ENCODE measurements around the gene SETD7.

The SETD7 gene

DNA sequence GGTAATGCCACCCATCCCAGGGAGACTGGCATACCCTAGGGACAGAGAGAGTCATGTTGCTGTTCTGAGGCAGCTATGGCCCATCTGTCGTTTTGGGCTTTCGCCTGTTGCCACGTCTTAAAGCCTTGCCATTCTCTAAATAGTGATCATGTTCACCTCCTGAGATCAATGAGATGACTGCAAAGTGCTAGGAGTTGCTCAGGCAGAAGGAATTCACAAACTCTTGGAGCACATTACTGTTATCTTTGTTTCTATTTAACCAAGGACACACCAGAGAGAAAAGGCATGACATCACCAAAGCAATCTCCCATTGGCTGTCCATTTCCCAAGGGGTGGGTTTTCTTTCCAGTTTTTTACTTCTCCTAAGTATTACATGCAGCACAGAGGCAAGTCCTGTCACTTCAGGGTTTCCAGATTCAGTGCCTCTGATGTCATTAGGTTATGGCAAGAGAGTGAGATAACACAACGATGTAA, 37.1 kb upstream of the SETD7 start:
- Histone ChIP-seq H3K27ac (ENCODE audit: low read length) (no peak overlapping the region), H3K36me3 (ENCODE audit: control insufficient read depth in 1 of 2, insufficient read depth in 2 of 2, low read length in 2 of 2) (no peaks in the 10 kb centered on the region), H3K4me1 (ENCODE audit: control insufficient read depth in 1 of 2, insufficient read depth in 2 of 2, low read length in 2 of 2) (no peaks in the 10 kb centered on the region), H3K4me3 (ENCODE audit: low read depth in 1 of 2, low read length in 2 of 2) (no peak overlapping the region), H3K9me3 (ENCODE audit: control insufficient read depth in 1 of 2, low read length in 2 of 2) (no peaks in the 10 kb centered on the region), H3K27me3 (ENCODE audit: low read depth, low read length) (no peaks in the 10 kb centered on the region)

DNA sequence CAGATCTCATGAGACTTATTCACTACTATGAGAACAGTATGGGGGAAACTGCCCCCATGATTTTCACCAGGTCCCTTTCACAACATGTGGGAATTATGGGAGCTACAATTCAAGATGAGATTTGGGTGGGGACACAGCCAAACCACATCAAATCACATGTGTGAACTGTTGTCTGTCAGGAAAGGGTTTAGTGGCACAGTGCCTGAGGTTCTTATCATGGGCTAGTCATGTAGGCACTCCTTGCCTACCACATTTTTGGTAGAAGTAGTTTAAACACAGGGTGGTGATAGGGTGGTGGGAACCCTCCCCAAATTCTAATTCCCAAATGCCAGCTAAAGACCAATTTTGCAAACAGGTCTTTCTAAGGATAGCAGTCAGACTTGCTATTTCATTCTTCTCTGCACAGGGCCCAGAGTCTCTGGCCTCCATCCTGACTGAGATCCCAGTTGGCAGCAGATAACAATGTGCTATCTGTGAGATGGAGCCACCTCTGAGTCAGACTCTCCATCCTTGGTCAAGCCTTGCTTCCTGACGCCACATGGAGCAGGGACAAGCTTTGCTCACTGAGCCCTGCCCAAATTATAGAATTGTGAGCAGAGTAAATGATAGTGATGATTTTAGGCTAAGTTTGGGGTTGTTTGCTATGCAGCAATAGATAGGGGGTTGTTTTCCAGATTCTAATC, 33.5 kb upstream of the SETD7 start:
- no peak overlapping the region for H3K4me3 ChIP-seq (ENCODE audit: low read depth in 1 of 2, low read length in 2 of 2)
- H3K27ac ChIP-seq (ENCODE audit: low read length) = no peak overlapping the region
- no peaks in the 10 kb centered on the region for H3K27me3 ChIP-seq (ENCODE audit: low read depth, low read length)
- no peaks in the 10 kb centered on the region for H3K9me3 ChIP-seq (ENCODE audit: control insufficient read depth in 1 of 2, low read length in 2 of 2)
- no peaks in the 10 kb centered on the region for H3K4me1 ChIP-seq (ENCODE audit: control insufficient read depth in 1 of 2, insufficient read depth in 2 of 2, low read length in 2 of 2)
- H3K36me3 ChIP-seq (ENCODE audit: control insufficient read depth in 1 of 2, insufficient read depth in 2 of 2, low read length in 2 of 2) = no peaks in the 10 kb centered on the region

DNA sequence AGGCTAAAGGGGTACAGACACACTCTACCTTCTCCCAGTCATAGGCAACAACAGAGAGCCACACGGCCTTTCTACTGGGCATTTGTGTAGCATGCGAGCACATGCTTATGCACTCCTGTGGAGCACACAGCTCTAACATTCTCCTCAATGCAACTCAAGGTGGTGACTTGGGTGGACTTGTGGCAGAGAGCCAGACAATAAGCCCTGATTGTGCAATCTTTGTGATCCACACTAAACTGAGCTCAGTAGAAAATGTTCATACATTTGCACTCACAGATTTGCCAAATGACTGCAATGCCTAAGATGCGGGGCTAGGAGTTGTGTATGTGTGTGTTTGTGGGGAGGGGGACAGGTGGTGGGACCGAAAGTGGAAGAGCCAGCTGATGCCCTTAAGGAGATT, 31.4 kb upstream of the SETD7 start:
- Histone ChIP-seq H3K36me3 (ENCODE audit: control insufficient read depth in 1 of 2, insufficient read depth in 2 of 2, low read length in 2 of 2) (no peaks in the 10 kb centered on the region), H3K27me3 (ENCODE audit: low read depth, low read length) (no peaks in the 10 kb centered on the region), H3K4me3 (ENCODE audit: low read depth in 1 of 2, low read length in 2 of 2) (no peak overlapping the region), H3K4me1 (ENCODE audit: control insufficient read depth in 1 of 2, insufficient read depth in 2 of 2, low read length in 2 of 2) (no peaks in the 10 kb centered on the region), H3K9me3 (ENCODE audit: control insufficient read depth in 1 of 2, low read length in 2 of 2) (no peaks in the 10 kb centered on the region), H3K27ac (ENCODE audit: low read length) (no peak overlapping the region)

DNA sequence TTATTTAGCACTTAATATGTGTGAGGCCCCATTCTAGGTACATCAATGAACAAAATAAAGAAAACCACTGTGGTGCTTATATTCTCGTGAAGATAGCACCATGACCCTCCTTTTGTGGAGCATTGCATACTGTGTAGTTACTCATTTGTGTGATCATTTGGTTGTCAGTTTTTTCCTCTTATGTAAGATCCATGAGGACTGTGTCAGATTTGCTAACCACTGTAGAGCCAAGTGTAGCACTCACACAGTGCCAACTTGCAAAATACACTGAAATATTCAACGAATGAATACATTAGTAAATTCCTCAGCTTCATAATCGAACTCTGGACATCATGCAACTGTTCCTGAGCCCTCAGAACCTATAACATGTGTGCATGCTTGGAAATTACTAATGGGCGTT, 29.5 kb upstream of the SETD7 start:
- H3K27ac ChIP-seq (ENCODE audit: low read length) = no peak overlapping the region

DNA sequence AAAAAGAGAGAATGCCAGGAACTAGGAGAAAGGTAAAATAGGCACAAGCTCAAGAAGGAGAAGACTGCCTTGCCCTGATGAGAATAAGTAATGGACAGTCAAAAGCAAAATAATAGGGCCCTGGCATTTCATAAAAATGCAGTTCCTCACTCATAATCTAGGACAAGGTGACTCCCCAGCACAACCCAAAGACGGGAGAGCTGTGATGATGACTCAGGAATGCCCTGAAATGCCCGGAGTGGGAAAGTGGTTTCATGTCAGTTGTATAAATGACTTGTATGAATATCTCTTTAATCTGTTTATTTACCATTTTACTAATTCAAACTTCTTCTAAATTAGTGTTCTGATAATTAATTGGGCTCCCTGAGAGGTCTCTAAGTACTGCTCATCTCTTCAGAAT, 28.8 kb upstream of the SETD7 start:
- Histone ChIP-seq H3K9me3 (ENCODE audit: control insufficient read depth in 1 of 2, low read length in 2 of 2) (no peaks in the 10 kb centered on the region), H3K27ac (ENCODE audit: low read length) (no peak overlapping the region), H3K4me3 (ENCODE audit: low read depth in 1 of 2, low read length in 2 of 2) (no peak overlapping the region), H3K4me1 (ENCODE audit: control insufficient read depth in 1 of 2, insufficient read depth in 2 of 2, low read length in 2 of 2) (no peaks in the 10 kb centered on the region), H3K27me3 (ENCODE audit: low read depth, low read length) (no peaks in the 10 kb centered on the region), H3K36me3 (ENCODE audit: control insufficient read depth in 1 of 2, insufficient read depth in 2 of 2, low read length in 2 of 2) (no peaks in the 10 kb centered on the region)

More for the DNA sequence above, 29.5 kb upstream of the SETD7 start:
- Histone ChIP-seq H3K4me1 (ENCODE audit: control insufficient read depth in 1 of 2, insufficient read depth in 2 of 2, low read length in 2 of 2) (no peaks in the 10 kb centered on the region), H3K36me3 (ENCODE audit: control insufficient read depth in 1 of 2, insufficient read depth in 2 of 2, low read length in 2 of 2) (no peaks in the 10 kb centered on the region), H3K27me3 (ENCODE audit: low read depth, low read length) (no peaks in the 10 kb centered on the region), H3K4me3 (ENCODE audit: low read depth in 1 of 2, low read length in 2 of 2) (no peak overlapping the region), H3K9me3 (ENCODE audit: control insufficient read depth in 1 of 2, low read length in 2 of 2) (no peaks in the 10 kb centered on the region)

DNA sequence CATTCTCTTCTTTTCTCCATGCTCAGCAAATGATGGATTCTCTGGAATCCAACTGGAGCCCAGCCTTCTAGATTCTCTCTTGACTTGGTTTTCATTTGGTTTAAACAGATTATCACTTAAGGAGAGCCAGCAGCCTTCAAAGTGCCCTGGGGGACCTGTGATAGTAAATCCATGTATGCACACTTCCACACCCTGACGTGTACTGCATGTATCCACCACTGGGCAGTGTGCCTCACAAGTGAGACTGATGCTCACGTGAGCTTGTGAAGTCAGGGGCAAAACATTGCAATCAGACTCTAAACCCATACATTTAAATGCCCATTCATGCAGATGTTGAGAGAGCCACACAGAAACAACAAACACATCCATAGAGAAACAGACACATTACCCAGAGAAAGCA, 28.0 kb upstream of the SETD7 start:
- Histone ChIP-seq H3K27me3 (ENCODE audit: low read depth, low read length) (no peaks in the 10 kb centered on the region), H3K4me1 (ENCODE audit: control insufficient read depth in 1 of 2, insufficient read depth in 2 of 2, low read length in 2 of 2) (no peaks in the 10 kb centered on the region), H3K4me3 (ENCODE audit: low read depth in 1 of 2, low read length in 2 of 2) (no peak overlapping the region), H3K9me3 (ENCODE audit: control insufficient read depth in 1 of 2, low read length in 2 of 2) (no peaks in the 10 kb centered on the region), H3K27ac (ENCODE audit: low read length) (no peak overlapping the region), H3K36me3 (ENCODE audit: control insufficient read depth in 1 of 2, insufficient read depth in 2 of 2, low read length in 2 of 2) (no peaks in the 10 kb centered on the region)

DNA sequence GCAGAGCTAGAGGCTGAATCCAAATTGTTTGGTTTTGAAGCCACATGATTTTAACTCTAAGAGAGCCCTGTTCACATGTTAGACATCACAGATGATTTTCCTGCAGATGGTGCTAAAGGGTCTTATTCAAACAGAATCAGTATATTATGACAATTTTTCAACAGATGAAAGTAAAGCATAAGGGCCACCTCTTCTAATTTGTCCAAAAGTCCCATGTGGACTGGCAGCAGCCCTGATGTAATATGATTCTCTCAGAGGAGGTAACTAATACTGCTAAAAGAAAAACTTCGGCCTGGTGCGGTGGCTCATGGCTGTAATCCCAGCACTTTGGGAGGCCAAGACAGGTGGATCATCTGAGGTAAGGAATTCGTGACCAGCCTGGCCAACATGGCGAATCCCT, 26.0 kb upstream of the SETD7 start:
- Histone ChIP-seq H3K4me1 (ENCODE audit: control insufficient read depth in 1 of 2, insufficient read depth in 2 of 2, low read length in 2 of 2) (no peaks in the 10 kb centered on the region), H3K36me3 (ENCODE audit: control insufficient read depth in 1 of 2, insufficient read depth in 2 of 2, low read length in 2 of 2) (no peaks in the 10 kb centered on the region), H3K4me3 (ENCODE audit: low read depth in 1 of 2, low read length in 2 of 2) (no peak overlapping the region), H3K27me3 (ENCODE audit: low read depth, low read length) (no peaks in the 10 kb centered on the region), H3K9me3 (ENCODE audit: control insufficient read depth in 1 of 2, low read length in 2 of 2) (no peaks in the 10 kb centered on the region), H3K27ac (ENCODE audit: low read length) (no peak overlapping the region)

DNA sequence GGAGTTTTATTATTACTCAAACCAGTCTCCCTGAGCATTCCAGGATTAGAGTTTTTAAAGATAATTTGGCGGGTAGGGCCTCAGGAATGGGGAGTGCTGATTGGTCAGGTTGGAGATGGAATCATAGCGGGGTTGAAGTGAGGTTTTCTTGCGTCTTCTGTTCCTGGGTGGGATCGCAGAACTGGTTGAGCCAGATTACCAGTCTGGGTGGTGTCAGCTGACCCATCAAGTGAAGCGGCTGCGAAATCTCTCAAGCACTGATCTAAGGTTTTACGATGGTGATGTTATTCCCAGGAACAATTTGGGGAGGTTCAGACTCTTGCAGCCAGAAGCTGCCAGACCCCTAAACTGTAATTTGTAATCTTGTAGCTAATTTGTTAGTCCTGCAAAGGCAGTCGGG, 25.1 kb upstream of the SETD7 start:
- Histone ChIP-seq H3K36me3 (ENCODE audit: control insufficient read depth in 1 of 2, insufficient read depth in 2 of 2, low read length in 2 of 2) (no peaks in the 10 kb centered on the region), H3K4me1 (ENCODE audit: control insufficient read depth in 1 of 2, insufficient read depth in 2 of 2, low read length in 2 of 2) (no peaks in the 10 kb centered on the region), H3K27me3 (ENCODE audit: low read depth, low read length) (no peaks in the 10 kb centered on the region), H3K9me3 (ENCODE audit: control insufficient read depth in 1 of 2, low read length in 2 of 2) (no peaks in the 10 kb centered on the region), H3K27ac (ENCODE audit: low read length) (no peak overlapping the region), H3K4me3 (ENCODE audit: low read depth in 1 of 2, low read length in 2 of 2) (no peak overlapping the region)

DNA sequence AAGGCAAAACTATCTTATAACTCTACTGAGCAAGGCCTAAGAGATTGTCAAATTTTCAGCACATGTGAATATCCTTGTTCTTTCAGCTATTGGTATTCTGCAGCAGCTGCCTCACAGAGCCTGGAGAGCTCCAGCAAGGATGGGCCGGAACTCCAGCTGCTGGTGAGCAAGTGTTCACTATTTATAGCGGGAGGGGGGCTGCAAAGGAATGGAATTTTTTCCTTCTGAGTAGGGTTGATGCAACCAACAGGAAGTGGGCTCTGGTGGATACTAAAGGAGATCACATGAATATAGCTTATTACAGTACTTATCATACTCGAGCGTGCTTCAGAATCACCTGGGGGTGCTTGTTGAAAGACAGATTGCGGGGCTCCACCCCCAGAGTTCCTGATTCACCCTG, 20.2 kb upstream of the SETD7 start:
- no peaks in the 10 kb centered on the region for H3K4me1 ChIP-seq (ENCODE audit: control insufficient read depth in 1 of 2, insufficient read depth in 2 of 2, low read length in 2 of 2)
- no peaks in the 10 kb centered on the region for H3K36me3 ChIP-seq (ENCODE audit: control insufficient read depth in 1 of 2, insufficient read depth in 2 of 2, low read length in 2 of 2)
- H3K27ac ChIP-seq (ENCODE audit: low read length) = no peak overlapping the region
- no peak overlapping the region for H3K4me3 ChIP-seq (ENCODE audit: low read depth in 1 of 2, low read length in 2 of 2)
- no peaks in the 10 kb centered on the region for H3K27me3 ChIP-seq (ENCODE audit: low read depth, low read length)
- no peaks in the 10 kb centered on the region for H3K9me3 ChIP-seq (ENCODE audit: control insufficient read depth in 1 of 2, low read length in 2 of 2)

DNA sequence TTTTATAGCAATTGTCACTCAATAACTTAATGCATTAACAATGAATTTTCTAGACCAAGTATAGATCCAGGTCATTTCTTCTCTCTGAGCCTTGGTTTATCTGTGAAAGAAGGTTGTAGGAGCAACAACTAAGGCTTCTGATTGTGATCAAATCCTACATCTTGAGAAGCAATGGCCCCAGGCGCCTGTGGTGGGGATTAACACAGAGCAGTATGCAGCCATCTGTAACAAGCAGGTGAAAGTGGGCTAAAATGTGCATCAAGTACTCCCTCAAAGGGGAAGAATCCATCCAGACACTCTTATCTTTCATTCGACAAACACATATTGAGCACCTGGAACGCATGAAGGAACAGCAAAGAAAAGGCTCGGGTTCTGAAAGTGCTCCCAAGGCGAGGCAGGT, 19.1 kb upstream of the SETD7 start:
- Histone ChIP-seq H3K4me3 (ENCODE audit: low read depth in 1 of 2, low read length in 2 of 2) (no peak overlapping the region), H3K27me3 (ENCODE audit: low read depth, low read length) (no peaks in the 10 kb centered on the region), H3K36me3 (ENCODE audit: control insufficient read depth in 1 of 2, insufficient read depth in 2 of 2, low read length in 2 of 2) (no peaks in the 10 kb centered on the region), H3K4me1 (ENCODE audit: control insufficient read depth in 1 of 2, insufficient read depth in 2 of 2, low read length in 2 of 2) (no peaks in the 10 kb centered on the region), H3K27ac (ENCODE audit: low read length) (no peak overlapping the region), H3K9me3 (ENCODE audit: control insufficient read depth in 1 of 2, low read length in 2 of 2) (no peaks in the 10 kb centered on the region)

DNA sequence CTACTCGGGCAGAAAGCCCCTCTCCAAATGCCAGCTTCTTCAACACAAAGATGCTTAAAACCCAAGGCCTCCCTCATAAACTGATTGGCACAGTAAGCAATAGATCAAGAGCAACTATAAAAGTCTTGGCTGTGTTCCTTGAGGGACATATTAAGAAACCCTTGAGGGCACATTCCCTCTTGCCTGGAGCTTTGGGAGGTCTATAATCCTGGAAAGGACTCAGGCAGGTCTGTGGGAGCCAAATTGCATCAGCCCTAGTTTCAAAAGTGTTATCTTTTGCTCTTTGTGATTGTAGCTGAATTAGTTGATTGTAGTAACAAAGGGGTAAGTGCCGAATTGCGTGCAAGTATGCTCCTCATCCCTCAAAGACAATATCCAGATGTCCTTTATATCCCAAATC, 18.6 kb upstream of the SETD7 start:
- Histone ChIP-seq H3K4me1 (ENCODE audit: control insufficient read depth in 1 of 2, insufficient read depth in 2 of 2, low read length in 2 of 2) (no peaks in the 10 kb centered on the region), H3K27me3 (ENCODE audit: low read depth, low read length) (no peaks in the 10 kb centered on the region), H3K36me3 (ENCODE audit: control insufficient read depth in 1 of 2, insufficient read depth in 2 of 2, low read length in 2 of 2) (no peaks in the 10 kb centered on the region), H3K4me3 (ENCODE audit: low read depth in 1 of 2, low read length in 2 of 2) (no peak overlapping the region), H3K9me3 (ENCODE audit: control insufficient read depth in 1 of 2, low read length in 2 of 2) (no peaks in the 10 kb centered on the region), H3K27ac (ENCODE audit: low read length) (no peak overlapping the region)

DNA sequence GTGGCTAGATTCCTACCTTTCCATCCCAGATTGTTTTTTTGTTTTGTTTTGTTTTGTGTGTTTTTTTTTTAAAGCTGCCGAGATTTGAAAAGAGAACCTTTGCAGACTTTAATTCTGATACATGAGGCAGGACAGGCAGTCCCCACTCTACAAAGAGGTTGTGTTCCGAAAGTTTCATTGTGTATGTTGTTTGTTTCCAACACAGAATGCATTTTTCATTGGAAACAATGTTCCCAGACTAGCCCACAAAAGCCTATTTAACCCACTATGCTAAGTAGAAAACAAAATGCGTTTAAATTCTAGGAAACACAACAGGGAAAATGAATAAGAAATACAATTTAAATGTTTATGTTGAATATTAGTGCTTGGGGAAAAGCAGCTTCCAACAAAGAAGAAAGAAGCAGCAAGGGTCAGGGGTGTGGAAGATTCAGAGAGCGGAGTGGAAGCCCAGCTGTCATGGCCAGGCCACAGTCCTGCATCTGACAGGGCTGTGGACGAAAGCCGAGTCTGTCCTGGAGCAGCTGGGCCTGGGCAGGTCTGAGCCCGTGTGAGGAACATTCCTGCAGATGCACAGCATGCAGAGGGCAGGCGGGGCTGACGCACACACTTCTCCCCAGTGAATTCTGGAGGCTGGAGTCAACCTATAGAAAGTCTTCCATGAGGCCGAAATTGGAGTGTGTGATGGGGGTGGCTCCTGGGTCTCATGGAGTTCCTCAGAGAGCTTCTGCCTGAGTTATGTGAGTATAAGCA, 12.4 kb upstream of the SETD7 start:
- H3K36me3 ChIP-seq (ENCODE audit: control insufficient read depth in 1 of 2, insufficient read depth in 2 of 2, low read length in 2 of 2) = no peaks in the 10 kb centered on the region
- no peak overlapping the region for H3K4me3 ChIP-seq (ENCODE audit: low read depth in 1 of 2, low read length in 2 of 2)

More for the DNA sequence above, 12.4 kb upstream of the SETD7 start:
- no peak overlapping the region for H3K27ac ChIP-seq (ENCODE audit: low read length)
- no peaks in the 10 kb centered on the region for H3K9me3 ChIP-seq (ENCODE audit: control insufficient read depth in 1 of 2, low read length in 2 of 2)
- no peaks in the 10 kb centered on the region for H3K4me1 ChIP-seq (ENCODE audit: control insufficient read depth in 1 of 2, insufficient read depth in 2 of 2, low read length in 2 of 2)
- H3K27me3 ChIP-seq (ENCODE audit: low read depth, low read length) = no peaks in the 10 kb centered on the region

All from muscle layer of duodenum (tissue), 2 donors.